HepG2 (cell line): ENCODE data around the gene PTGR1. TPM values are rescaled to one million over a fixed set of nuclear protein-coding genes. Genes with fewer than 3 reads are reported as not detected.

Source experiments
- AFF4 ChIP-seq: sonication (generic); formaldehyde crosslinking; IDR thresholded peaks from 2 replicates; pipeline ENCODE4 v1.4.0; 2020; ENCODE audit warnings: missing genetic modification reagents
- CAMTA2 ChIP-seq: sonication (generic); formaldehyde crosslinking; IDR thresholded peaks from 2 replicates; pipeline ENCODE4 v1.4.0; 2020; ENCODE audit warnings: mild to moderate bottlenecking, missing genetic modification reagents, borderline replicate concordance
- DRAP1 ChIP-seq: IDR thresholded peaks from 2 replicates; pipeline ENCODE4 v1.6.1; 2016; ENCODE audit warnings: missing genetic modification reagents, missing compliant biosample characterization
- ESRRA ChIP-seq: sonication (generic); formaldehyde crosslinking; IDR thresholded peaks from 2 replicates; pipeline ENCODE4 v1.5.1; 2020; ENCODE audit warnings: mild to moderate bottlenecking, low read depth, missing genetic modification reagents
- HIVEP1 ChIP-seq: sonication (generic); formaldehyde crosslinking; IDR thresholded peaks from 2 replicates; pipeline ENCODE4 v1.4.0; 2020; ENCODE audit warnings: mild to moderate bottlenecking, missing genetic modification reagents
- JDP2 ChIP-seq: sonication (generic); formaldehyde crosslinking; IDR thresholded peaks from 2 replicates; pipeline ENCODE4 v1.8.1; 2022; ENCODE audit warnings: missing genetic modification reagents, borderline replicate concordance
- MZF1 ChIP-seq: sonication (generic); formaldehyde crosslinking; IDR thresholded peaks from 2 replicates; pipeline ENCODE4 v1.8.1; 2023; ENCODE audit warnings: mild to moderate bottlenecking, missing genetic modification reagents, borderline replicate concordance
- NFIC ChIP-seq: IDR thresholded peaks from 2 replicates; pipeline ENCODE4 v1.6.1; 2012; ENCODE audit warnings: mild to moderate bottlenecking, low read length, inconsistent platforms
- NR3C1 ChIP-seq: sonication (generic); formaldehyde crosslinking; IDR thresholded peaks from 2 replicates; pipeline ENCODE4 v1.4.0; 2020; ENCODE audit warnings: missing genetic modification reagents
- NRL ChIP-seq: sonication (generic); formaldehyde crosslinking; IDR thresholded peaks from 2 replicates; pipeline ENCODE4 v1.5.0; 2020; ENCODE audit warnings: missing genetic modification reagents, mild to moderate bottlenecking, moderate library complexity, borderline replicate concordance
- PAF1 ChIP-seq: IDR thresholded peaks from 2 replicates; pipeline ENCODE4 v1.6.1; 2016; ENCODE audit warnings: missing genetic modification reagents, missing compliant biosample characterization
- SATB2 ChIP-seq: sonication (generic); formaldehyde crosslinking; IDR thresholded peaks from 2 replicates; pipeline ENCODE4 v1.5.0; 2020; ENCODE audit warnings: missing genetic modification reagents
- SKI ChIP-seq: fragments of 450-650 bp; IDR thresholded peaks from one replicate; pipeline ENCODE4 v1.6.1; 2018; ENCODE audit warnings: mild to moderate bottlenecking; ENCODE audit not compliant: partially characterized antibody
- STAG1 ChIP-seq: sonication (generic); formaldehyde crosslinking; IDR thresholded peaks from 2 replicates; pipeline ENCODE4 v1.4.0; 2020; ENCODE audit warnings: missing genetic modification reagents
- TAF1 ChIP-seq: sonication (generic); formaldehyde crosslinking; IDR thresholded peaks from 2 replicates; pipeline ENCODE4 v1.4.0; 2020; ENCODE audit warnings: missing genetic modification reagents
- ZNF24 ChIP-seq: fragments of 450-650 bp; IDR thresholded peaks from 2 replicates; pipeline ENCODE4 v1.6.1; 2017; ENCODE audit warnings: antibody characterized with exemption, mild to moderate bottlenecking
- ZNF510 ChIP-seq: sonication (generic); formaldehyde crosslinking; IDR thresholded peaks from 2 replicates; pipeline ENCODE4 v1.4.0; 2020; ENCODE audit warnings: low read depth, mild to moderate bottlenecking, missing genetic modification reagents
- ZNF512 ChIP-seq: sonication (generic); formaldehyde crosslinking; IDR thresholded peaks from 2 replicates; pipeline ENCODE4 v1.4.0; 2020; ENCODE audit warnings: mild to moderate bottlenecking, missing genetic modification reagents
- ZNF513 ChIP-seq: sonication (generic); formaldehyde crosslinking; conservative IDR thresholded peaks from 2 replicates; pipeline ENCODE4 v1.5.0; 2020; ENCODE audit warnings: missing genetic modification reagents
- ZNF607 ChIP-seq: sonication (generic); formaldehyde crosslinking; IDR thresholded peaks from 2 replicates; pipeline ENCODE4 v1.5.1; 2020; ENCODE audit warnings: missing genetic modification reagents, mild to moderate bottlenecking, borderline replicate concordance
- ZNF724P ChIP-seq: sonication (generic); formaldehyde crosslinking; IDR thresholded peaks from 2 replicates; pipeline ENCODE4 v1.8.0; 2022; ENCODE audit warnings: missing genetic modification reagents, borderline replicate concordance
- ZNF747 ChIP-seq: sonication (generic); formaldehyde crosslinking; IDR thresholded peaks from 2 replicates; pipeline ENCODE4 v1.8.1; 2023; ENCODE audit warnings: missing genetic modification reagents, mild to moderate bottlenecking, borderline replicate concordance
- ZNF879 ChIP-seq: sonication (generic); formaldehyde crosslinking; IDR thresholded peaks from 2 replicates; pipeline ENCODE4 v1.8.1; 2023; ENCODE audit warnings: missing genetic modification reagents
- polyA plus RNA-seq, 8 experiments: library from polyadenylated mRNA; depleted of rRNA in 3 of 8; stranded (reverse) in 7 of 8; unstranded in 1 of 8; fragments of >200 nt; fragmentation: Illumina TruSeq in 4 of 8; extraction: Trizol in 4 of 8; gene quantifications; 2 replicates each; pipeline versions ENCODE4 v1.2.1 to v1.2.3, GENCODE V29; 2011 to 2016; ENCODE audit warnings: low read depth in 4 of 8, missing spikeins in 1 of 8, mixed read lengths in 1 of 8; ENCODE audit not compliant: insufficient read depth in 1 of 8
- total RNA-seq, 5 experiments: library from RNA; depleted of rRNA; stranded (reverse); fragments of >200 nt; fragmentation: Illumina TruSeq; extraction: Trizol; gene quantifications; 2 replicates each; pipeline ENCODE4 v1.2.3, GENCODE V29; 2016; ENCODE audit warnings: low read depth in 1 of 5

Gene PTGR1
- total and polyA plus RNA-seq, 2 of the 13 experiments (the other 11 are each of a cell fraction or from before 2014, with no cell fraction given) = 6.0 to 15.8 TPM

- TF ChIP-seq ZNF512 (CRISPR knock-in tag) (no peak), ZNF513 (no peak), MZF1 (CRISPR knock-in tag) (no peak), STAG1 (no peak), PAF1 (no peak), NFIC (no peak), AFF4 (CRISPR knock-in tag) (no peak), JDP2 (CRISPR knock-in tag) (no peak), HIVEP1 (CRISPR knock-in tag) (no peak), ZNF510 (CRISPR knock-in tag) (0 out of 2 replicates have a peak, but pooled peaks have one; percentile 19), ZNF879 (CRISPR knock-in tag) (peak; percentile 28; the same call in 1 of the 2 replicates), SATB2 (CRISPR knock-in tag) (no peak), DRAP1 (CRISPR knock-in tag) (no peak), SKI (no peak), ZNF24 (0 out of 2 replicates have a peak, but pooled peaks have one; percentile 10), ZNF724P (CRISPR knock-in tag) (no peak), TAF1 (no peak), NRL (CRISPR knock-in tag) (no peak), ZNF747 (CRISPR knock-in tag) (0 out of 2 replicates have a peak, but pooled peaks have one; percentile 68), CAMTA2 (CRISPR knock-in tag) (peak; percentile 62; the same call in 1 of the 2 replicates), NR3C1 (no peak), ESRRA (CRISPR knock-in tag) (peak; percentile 82; the same call in 1 of the 2 replicates), ZNF607 (CRISPR knock-in tag) (peak; percentile 91; the same call in 1 of the 2 replicates)
Observed at GRCh38 chr9:111630964-111631213, 31.4 kb upstream of the PTGR1 start (continued).
